Measurements from ENCODE around the gene TBC1D22A. TPM values are rescaled to one million over a fixed set of nuclear protein-coding genes. Genes with fewer than 3 reads are reported as not detected.

The TBC1D22A gene
- total RNA-seq, 1 experiment from 2014 or later, result 14.3 TPM

DNA sequence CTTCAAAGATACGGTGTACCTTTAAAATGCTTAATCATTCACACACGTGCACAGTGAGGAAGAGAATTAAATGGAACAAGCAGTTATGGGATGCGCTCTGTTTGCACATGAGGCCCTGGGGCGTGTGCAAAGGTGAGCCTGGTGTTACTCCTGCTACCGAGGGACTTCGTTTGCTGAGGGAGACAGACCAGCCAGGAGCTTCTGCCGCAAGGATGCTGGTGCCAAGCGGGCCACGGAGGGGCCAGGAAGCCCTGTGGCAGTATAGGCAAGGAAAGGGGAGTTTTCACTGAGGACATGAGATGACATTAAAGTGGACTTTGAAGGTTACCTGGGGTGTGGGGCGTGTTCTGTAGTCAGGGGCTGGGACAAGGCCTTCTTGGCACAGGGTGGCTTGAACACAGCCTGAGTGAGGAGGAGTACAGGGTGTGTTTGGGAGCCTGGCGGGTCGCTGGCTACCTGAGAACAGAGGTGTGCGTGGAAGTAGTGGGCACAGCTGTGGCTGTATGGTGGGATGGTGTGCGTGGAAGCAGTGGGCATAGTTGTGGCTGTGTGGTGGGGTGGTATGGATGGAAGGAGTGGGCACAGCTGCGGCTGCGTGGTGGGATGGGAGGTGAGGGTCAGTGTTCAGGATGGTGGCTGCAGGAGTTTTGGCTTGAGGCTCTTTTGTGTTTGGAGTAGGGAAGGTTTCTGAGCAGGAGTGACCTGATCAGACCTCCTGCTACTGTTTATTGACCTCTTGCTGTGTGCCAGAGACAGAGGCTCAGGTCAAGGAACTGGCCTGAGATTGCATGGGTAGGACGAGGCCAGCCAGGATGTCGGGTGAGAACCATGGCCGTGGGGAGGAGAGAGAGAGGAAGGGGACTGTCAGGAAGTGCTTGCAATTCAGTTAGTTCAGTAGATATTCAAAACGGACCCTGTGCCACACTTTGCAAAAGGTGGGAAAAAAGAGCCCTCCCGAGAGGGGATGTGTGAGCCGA is 13.7 kb downstream of the TBC1D22A start:
- Histone ChIP-seq H3K27me3 (ENCODE audit: low read length) (no peaks in the 10 kb centered on the region), H3K36me3 (ENCODE audit: low read depth, low read length) (no peaks in the 10 kb centered on the region), H3K9ac (ENCODE audit: low read length) (no peak overlapping the region), H3K4me3 (ENCODE audit: low read length) (no peak overlapping the region), H3K79me2 (ENCODE audit: low read length) (peaks cover 54% of the 10 kb centered on the region), H3K27ac (ENCODE audit: low read length) (no peak overlapping the region), H3K9me3 (ENCODE audit: low read length) (no peaks in the 10 kb centered on the region), H3K9me2 (replicated peaks; ENCODE audit: low read length) (no peaks in the 10 kb centered on the region), H4K20me1 (ENCODE audit: low read length) (no peaks in the 10 kb centered on the region), H3K4me1 (ENCODE audit: insufficient read depth, low read length) (peaks cover 24% of the 10 kb centered on the region), H3F3A (ENCODE audit: low read length, unreplicated experiment) (no peaks in the 10 kb centered on the region), H2AFZ (ENCODE audit: low read length) (no peak overlapping the region), H3K4me2 (ENCODE audit: low read length) (no peak overlapping the region)
- ChIA-PET POLR2A (ENCODE audit: unreplicated experiment) (no interaction called here), CTCF (no interaction called here)
- ATAC-seq (no peak), DNase-seq (no peak)
- intact Hi-C loops (cut with micrococcal nuclease), result no loop called here
- TF ChIP-seq, protein P1, sequence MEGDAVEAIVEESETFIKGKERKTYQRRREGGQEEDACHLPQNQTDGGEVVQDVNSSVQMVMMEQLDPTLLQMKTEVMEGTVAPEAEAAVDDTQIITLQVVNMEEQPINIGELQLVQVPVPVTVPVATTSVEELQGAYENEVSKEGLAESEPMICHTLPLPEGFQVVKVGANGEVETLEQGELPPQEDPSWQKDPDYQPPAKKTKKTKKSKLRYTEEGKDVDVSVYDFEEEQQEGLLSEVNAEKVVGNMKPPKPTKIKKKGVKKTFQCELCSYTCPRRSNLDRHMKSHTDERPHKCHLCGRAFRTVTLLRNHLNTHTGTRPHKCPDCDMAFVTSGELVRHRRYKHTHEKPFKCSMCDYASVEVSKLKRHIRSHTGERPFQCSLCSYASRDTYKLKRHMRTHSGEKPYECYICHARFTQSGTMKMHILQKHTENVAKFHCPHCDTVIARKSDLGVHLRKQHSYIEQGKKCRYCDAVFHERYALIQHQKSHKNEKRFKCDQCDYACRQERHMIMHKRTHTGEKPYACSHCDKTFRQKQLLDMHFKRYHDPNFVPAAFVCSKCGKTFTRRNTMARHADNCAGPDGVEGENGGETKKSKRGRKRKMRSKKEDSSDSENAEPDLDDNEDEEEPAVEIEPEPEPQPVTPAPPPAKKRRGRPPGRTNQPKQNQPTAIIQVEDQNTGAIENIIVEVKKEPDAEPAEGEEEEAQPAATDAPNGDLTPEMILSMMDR (conservative IDR thresholded peaks at IDR 0.05; ENCODE audit: low read depth, low read length), result no peak
- no TSS peak for BruUV-seq (replicated peaks)

DNA sequence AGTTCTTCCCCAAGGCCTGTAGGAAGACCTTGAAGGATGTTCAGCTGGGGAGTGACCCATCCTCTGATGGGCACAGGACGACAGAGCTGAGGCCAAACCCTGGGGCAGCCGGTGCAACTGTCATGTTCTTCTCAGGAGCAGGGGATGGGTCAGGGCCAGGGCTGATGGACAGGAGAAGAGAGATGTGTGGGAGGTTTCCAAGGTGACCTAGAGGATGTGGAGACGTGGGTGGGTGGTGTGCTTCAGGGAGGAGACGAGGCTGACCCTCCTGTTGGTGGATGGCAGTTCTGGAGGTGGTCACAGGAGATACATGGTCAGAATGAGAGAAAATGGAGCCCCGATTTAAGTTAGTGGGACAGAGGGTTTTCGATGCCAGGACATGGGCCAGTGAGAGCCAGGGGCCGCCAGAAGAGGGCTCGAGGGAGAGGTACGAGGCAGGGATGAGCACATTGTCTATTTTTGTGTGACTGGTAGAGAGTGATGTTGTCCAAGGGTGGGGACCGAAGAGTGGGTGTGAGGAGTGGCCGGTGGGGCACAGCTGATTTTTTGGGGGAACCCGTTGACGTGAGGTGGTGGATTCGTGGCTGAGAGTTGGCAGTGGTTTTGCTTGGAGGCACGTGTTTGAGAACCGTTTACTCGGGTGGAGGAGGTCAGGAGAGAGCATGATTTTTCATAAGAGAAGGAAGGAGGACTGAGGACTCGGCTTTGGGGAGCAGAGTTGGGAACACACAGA is 14.6 kb downstream of the TBC1D22A start:
- Histone ChIP-seq H3K4me3 (ENCODE audit: low read length) (no peak overlapping the region), H3K4me1 (ENCODE audit: insufficient read depth, low read length) (peaks cover 24% of the 10 kb centered on the region), H4K20me1 (ENCODE audit: low read length) (no peaks in the 10 kb centered on the region), H2AFZ (ENCODE audit: low read length) (no peak overlapping the region), H3K36me3 (ENCODE audit: low read depth, low read length) (no peaks in the 10 kb centered on the region), H3K4me2 (ENCODE audit: low read length) (no peak overlapping the region), H3K27me3 (ENCODE audit: low read length) (no peaks in the 10 kb centered on the region), H3K79me2 (ENCODE audit: low read length) (peaks cover 62% of the 10 kb centered on the region), H3K9ac (ENCODE audit: low read length) (no peak overlapping the region), H3K9me2 (replicated peaks; ENCODE audit: low read length) (no peaks in the 10 kb centered on the region), H3F3A (ENCODE audit: low read length, unreplicated experiment) (no peaks in the 10 kb centered on the region), H3K27ac (ENCODE audit: low read length) (no peak overlapping the region), H3K9me3 (ENCODE audit: low read length) (no peaks in the 10 kb centered on the region)
- TF ChIP-seq EZH2phosphoT487 (IDR thresholded peaks at IDR 0.05; ENCODE audit: borderline replicate concordance, low read length) (no peak), EZH2 (IDR thresholded peaks at IDR 0.05; ENCODE audit: low read length, unreplicated experiment) (no peak)
- TF ChIP-seq, protein P1 (conservative IDR thresholded peaks at IDR 0.05; ENCODE audit: low read depth, low read length), result no peak
- POLR2A ChIA-PET (ENCODE audit: unreplicated experiment), result no interaction called here
- BruUV-seq (replicated peaks), result no TSS peak
- no peak for ATAC-seq
- intact Hi-C loops (cut with micrococcal nuclease), result no loop called here
- no peak for DNase-seq
- CTCF ChIA-PET, result no interaction called here

DNA sequence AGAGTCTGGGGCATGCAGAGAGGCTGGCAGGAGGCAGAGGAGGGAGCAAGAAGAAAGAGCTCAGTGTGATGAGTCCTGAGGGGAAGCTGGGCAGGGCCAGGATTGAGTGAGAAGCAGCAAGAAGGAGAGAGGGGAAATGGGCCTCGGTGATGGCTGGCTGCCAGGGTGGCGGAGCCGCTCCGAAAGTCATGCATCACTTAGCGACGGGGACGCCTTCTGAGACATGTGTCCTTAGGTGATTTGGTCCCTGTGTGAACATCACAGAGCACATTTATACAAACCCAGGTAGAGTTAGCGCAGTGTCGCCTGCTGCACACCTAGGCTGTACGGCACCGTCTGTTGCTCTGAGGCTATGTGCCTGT is 15.1 kb downstream of the TBC1D22A start:
- Histone ChIP-seq H3K79me2 (ENCODE audit: low read length) (peaks cover 66% of the 10 kb centered on the region), H3K4me2 (ENCODE audit: low read length) (no peak overlapping the region), H3K36me3 (ENCODE audit: low read depth, low read length) (no peaks in the 10 kb centered on the region), H3K27me3 (ENCODE audit: low read length) (no peaks in the 10 kb centered on the region), H3K9ac (ENCODE audit: low read length) (no peak overlapping the region), H3K9me2 (replicated peaks; ENCODE audit: low read length) (no peaks in the 10 kb centered on the region), H3K4me3 (ENCODE audit: low read length) (no peak overlapping the region), H2AFZ (ENCODE audit: low read length) (no peak overlapping the region), H3F3A (ENCODE audit: low read length, unreplicated experiment) (no peaks in the 10 kb centered on the region), H3K9me3 (ENCODE audit: low read length) (no peaks in the 10 kb centered on the region), H3K27ac (ENCODE audit: low read length) (no peak overlapping the region), H3K4me1 (ENCODE audit: insufficient read depth, low read length) (peaks cover 24% of the 10 kb centered on the region), H4K20me1 (ENCODE audit: low read length) (no peaks in the 10 kb centered on the region)
- DNase-seq, result no peak
- intact Hi-C loops (cut with micrococcal nuclease), result no loop called here
- ChIA-PET POLR2A (ENCODE audit: unreplicated experiment) (no interaction called here), CTCF (no interaction called here)
- ATAC-seq, result no peak
- no TSS peak for BruUV-seq (replicated peaks)
- TF ChIP-seq EZH2phosphoT487 (IDR thresholded peaks at IDR 0.05; ENCODE audit: borderline replicate concordance, low read length) (no peak), EZH2 (IDR thresholded peaks at IDR 0.05; ENCODE audit: low read length, unreplicated experiment) (no peak)
- TF ChIP-seq, protein P1 (conservative IDR thresholded peaks at IDR 0.05; ENCODE audit: low read depth, low read length), result no peak

All from PC-3 (cell line).